MCF 10A (cell line): ENCODE results near the gene THOC6. TPM values are rescaled to one million over a fixed set of nuclear protein-coding genes. Genes with fewer than 3 reads are reported as not detected.
A peak's percentile ranks its signal among the peaks of the same experiment; 100 is the strongest.

Experiments used
- BruUV-seq: library from RNA; stranded (reverse); fragments of 400-500 nt; replicated peaks from 2 replicates; lab custom pipeline; 2021; lab: Mats Ljungman, UMichigan
- CTCF ChIA-PET: fragments of 300-600 bp; sonication (Branson Sonifier 250); formaldehyde crosslinking; extraction: SDS; loops from one replicate; lab custom pipeline; 2021; ENCODE audit warnings: antibody characterized with exemption, inconsistent platforms; lab: Yijun Ruan, JAX
- POLR2A ChIA-PET: fragments of 300-600, 350-650 bp; sonication (Branson Sonifier 250); formaldehyde crosslinking; extraction: SDS; loops from one replicate; lab custom pipeline; 2020; ENCODE audit warnings: antibody characterized with exemption, inconsistent platforms; lab: Yijun Ruan, JAX
- DNase-seq: peaks from one replicate; pipeline ENCODE4 v3.0.0-alpha.2; 2018; ENCODE audit not compliant: unreplicated experiment
- H3K27ac Mint-ChIP-seq: one replicate; pipeline ENCODE4 v1.8.0; 2022; ENCODE audit warnings: mild to moderate bottlenecking, low read depth, mixed read lengths; ENCODE audit not compliant: unreplicated experiment
- H3K27me3 Mint-ChIP-seq: one replicate; pipeline ENCODE4 v1.8.0; 2022; ENCODE audit warnings: mixed read lengths; ENCODE audit not compliant: insufficient read depth, unreplicated experiment
- H3K36me3 Mint-ChIP-seq: one replicate; pipeline ENCODE4 v1.8.0; 2022; ENCODE audit warnings: mild to moderate bottlenecking, moderate library complexity, mixed read lengths; ENCODE audit not compliant: insufficient read depth, unreplicated experiment
- H3K4me1 Mint-ChIP-seq: one replicate; pipeline ENCODE4 v1.8.0; 2022; ENCODE audit warnings: mixed read lengths; ENCODE audit not compliant: insufficient read depth, unreplicated experiment
- H3K4me3 Mint-ChIP-seq: one replicate; pipeline ENCODE4 v1.8.0; 2022; ENCODE audit warnings: mild to moderate bottlenecking, moderate library complexity, mixed read lengths; ENCODE audit not compliant: unreplicated experiment
- H3K9me3 Mint-ChIP-seq: one replicate; pipeline ENCODE4 v1.8.0; 2022; ENCODE audit warnings: mixed read lengths; ENCODE audit not compliant: unreplicated experiment
- CTCF ChIP-seq: fragments of 200-600 bp; IDR thresholded peaks from one replicate; pipeline ENCODE4 v1.8.0; 2022; ENCODE audit warnings: antibody characterized with exemption, mild to moderate bottlenecking; ENCODE audit not compliant: unreplicated experiment
- intact Hi-C: fragments of 100-400 bp; cut with micrococcal nuclease; formaldehyde crosslinking; loops from 2 replicates; pipeline ENCODE4 v1.14.1; 2022
- total RNA-seq: library from RNA; stranded (reverse); gene quantifications from 2 replicates; pipeline ENCODE4 v1.2.3, GENCODE V29; 2022

Gene THOC6
- total RNA-seq, 1 experiment from 2014 or later, result 53.1 TPM

- Mint-ChIP-seq H3K9me3 (no peaks in the 10 kb centered on the region), H3K4me1 (no peaks in the 10 kb centered on the region), H3K27me3 (no peaks in the 10 kb centered on the region), H3K36me3 (no peaks in the 10 kb centered on the region), H3K4me3 (no peak overlapping the region), H3K27ac (no peak overlapping the region)
- intact Hi-C loops, result no loop called here
- ChIA-PET POLR2A (interaction anchor here (1.3 kb wide), 1 partner anchor 20 kb away, joined by 3 read pairs; the partner anchor contains the start of gene TNFRSF12A), CTCF (interaction anchor here (9.6 kb wide), 1 partner anchor 29 kb away, joined by 121 read pairs; no protein-coding TSS in a partner anchor)
- no peak for TF ChIP-seq CTCF
- BruUV-seq, result no TSS peak
- DNase-seq, result no peak
Measured at GRCh38 chr16:2999929-3000328, 23.9 kb upstream of the THOC6 start.

- no peak for DNase-seq
- Mint-ChIP-seq H3K36me3 (no peaks in the 10 kb centered on the region), H3K4me3 (no peak overlapping the region), H3K9me3 (no peaks in the 10 kb centered on the region), H3K27me3 (no peaks in the 10 kb centered on the region), H3K4me1 (no peaks in the 10 kb centered on the region), H3K27ac (peak overlapping the region; percentile 67)
- ChIA-PET CTCF (interaction anchor here (0.9 to 9.6 kb wide), 2 partner anchors 28 to 58 kb away, joined by 4 to 121 read pairs; no protein-coding TSS in a partner anchor), POLR2A (no interaction called here)
- intact Hi-C loops, result no loop called here
- BruUV-seq, result no TSS peak
- TF ChIP-seq CTCF, result no peak
Measured at GRCh38 chr16:3000540-3000939, 23.3 kb upstream of the THOC6 start.

- Mint-ChIP-seq H3K9me3 (no peaks in the 10 kb centered on the region), H3K4me3 (no peak overlapping the region), H3K36me3 (no peaks in the 10 kb centered on the region), H3K4me1 (no peaks in the 10 kb centered on the region), H3K27ac (no peak overlapping the region), H3K27me3 (no peaks in the 10 kb centered on the region)
- ChIA-PET CTCF (interaction anchor here (0.9 to 9.6 kb wide), 2 partner anchors 27 to 57 kb away, joined by 4 to 121 read pairs; no protein-coding TSS in a partner anchor), POLR2A (interaction anchor here (1.7 kb wide), 1 partner anchor 89 kb away, joined by 3 read pairs; the partner anchor contains the start of gene FLYWCH1)
- intact Hi-C loops, result no loop called here
- no peak for DNase-seq
- no peak for TF ChIP-seq CTCF
- BruUV-seq, result no TSS peak
Measured at GRCh38 chr16:3001316-3001715, 22.5 kb upstream of the THOC6 start.

- CTCF ChIA-PET, result interaction anchor here (0.6 to 9.6 kb wide), 14 partner anchors 10 to 786 kb away, joined by 3 to 121 read pairs (median 4); partner anchors contain the start of gene TNFRSF12A
- BruUV-seq, result no TSS peak
- Mint-ChIP-seq H3K36me3 (no peaks in the 10 kb centered on the region), H3K27ac (no peak overlapping the region), H3K9me3 (no peaks in the 10 kb centered on the region), H3K4me3 (peak overlapping the region; percentile 60), H3K27me3 (no peaks in the 10 kb centered on the region), H3K4me1 (no peaks in the 10 kb centered on the region)
- peak; percentile 99 for DNase-seq
- TF ChIP-seq CTCF, result peak; percentile 33
- intact Hi-C loops, result loop anchor here (1.0 kb wide), 2 partner anchors 17 to 25 kb away; partner anchors contain the start of gene TNFRSF12A
- POLR2A ChIA-PET, result interaction anchor here (0.7 to 2.2 kb wide), 12 partner anchors 12 to 957 kb away, joined by 3 to 41 read pairs (median 4); partner anchors contain the start of genes FLYWCH1, FLYWCH2, HCFC1R1 and THOC6
Measured at GRCh38 chr16:3003582-3004270, 20.1 kb upstream of the THOC6 start.
